ENCODE measurements around the gene ADAMTS10.

ADAMTS10 gene

DNA sequence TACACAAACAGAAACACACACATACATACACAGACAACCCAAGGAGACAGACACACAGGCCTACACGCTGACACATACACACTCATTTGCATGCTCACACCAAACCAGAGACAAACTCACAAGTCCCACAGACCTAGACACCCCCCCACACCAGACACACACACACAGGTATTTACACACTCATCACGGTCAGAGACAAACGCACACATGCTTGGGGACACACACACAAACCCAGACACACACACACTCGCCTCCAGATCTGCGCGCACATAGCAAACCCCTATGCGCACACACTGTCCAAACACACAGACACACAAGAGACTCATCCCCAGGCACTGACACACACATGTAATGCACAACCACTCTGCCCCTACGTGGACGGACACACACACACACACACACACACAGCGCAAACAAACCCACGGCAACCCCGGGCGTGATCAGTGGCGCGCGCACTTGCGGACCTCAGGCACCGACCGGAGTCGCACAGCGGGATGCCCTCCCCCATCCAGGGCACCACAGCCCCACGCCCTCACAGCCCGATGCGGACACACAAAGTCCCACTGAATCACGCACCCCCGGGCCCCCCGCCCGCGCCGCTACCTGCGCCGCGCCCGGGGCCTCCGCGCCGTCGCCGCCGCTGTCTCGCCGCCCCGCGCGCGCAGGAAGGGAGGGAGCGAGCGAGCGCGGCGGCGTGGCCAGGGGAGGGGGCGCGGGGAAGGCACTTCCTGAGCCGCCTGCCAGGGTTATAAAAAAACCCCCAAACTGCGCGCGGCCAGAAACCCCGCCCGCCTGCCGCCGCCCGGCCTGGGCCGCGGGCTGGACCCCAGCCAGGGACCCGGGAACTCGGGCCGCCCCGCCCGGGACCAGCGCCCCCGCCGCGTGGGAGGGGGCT is at the start of gene ADAMTS10:
TSS of gene ADAMTS10 (minus strand) at position 675 of the 895 bp plus-strand sequence. CDS start 5,005 bp downstream, outside the sequence.
- Histone ChIP-seq H3K27ac (ENCODE audit: low read length) (peak within 1 kb of the TSS; percentile 39), H3K4me1 (ENCODE audit: control insufficient read depth in 1 of 2, insufficient read depth in 2 of 2, low read length in 2 of 2) (peaks cover 0 to 20% of the 10 kb centered on the region in 2 donors), H3K27me3 (ENCODE audit: low read depth, low read length) (peaks cover 8% of the 10 kb centered on the region), H3K4me3 (ENCODE audit: low read depth in 1 of 2, low read length in 2 of 2) (peak within 1 kb of the TSS; percentile 80 to 88), H3K9me3 (ENCODE audit: control insufficient read depth in 1 of 2, low read length in 2 of 2) (peaks cover 0 to under 1% of the 10 kb centered on the region in 2 donors), H3K36me3 (ENCODE audit: control insufficient read depth in 1 of 2, insufficient read depth in 2 of 2, low read length in 2 of 2) (peaks cover 0 to 2% of the 10 kb centered on the region in 2 donors)

DNA sequence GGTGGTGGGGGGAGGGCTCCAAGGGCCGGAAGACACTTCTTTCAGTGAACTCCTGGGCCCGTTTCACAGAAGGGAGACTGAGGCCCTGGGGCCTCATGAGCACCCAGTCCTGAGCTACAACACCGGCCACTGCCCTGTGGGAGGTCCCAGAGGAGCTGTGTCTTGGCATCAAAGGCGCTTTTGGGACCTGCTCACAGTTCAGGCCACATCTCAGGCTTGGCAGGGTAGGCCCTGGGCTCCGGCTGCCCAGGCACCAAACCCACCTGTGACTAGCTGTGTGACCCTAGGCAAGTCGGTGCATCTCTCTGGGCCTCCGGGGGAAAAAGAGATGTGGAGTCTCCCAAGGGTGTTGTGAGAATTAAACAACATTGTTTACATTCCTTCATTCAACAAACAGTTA is 49.4 kb upstream of the ADAMTS10 start:
- peaks cover 0 to under 1% of the 10 kb centered on the region in 2 donors for H3K4me1 ChIP-seq (ENCODE audit: control insufficient read depth in 1 of 2, insufficient read depth in 2 of 2, low read length in 2 of 2)
- no peak overlapping the region for H3K27ac ChIP-seq (ENCODE audit: low read length)
- H3K27me3 ChIP-seq (ENCODE audit: low read depth, low read length) = peaks cover 3% of the 10 kb centered on the region
- no peak overlapping the region for H3K4me3 ChIP-seq (ENCODE audit: low read depth in 1 of 2, low read length in 2 of 2)
- no peaks in the 10 kb centered on the region for H3K36me3 ChIP-seq (ENCODE audit: control insufficient read depth in 1 of 2, insufficient read depth in 2 of 2, low read length in 2 of 2)
- H3K9me3 ChIP-seq (ENCODE audit: control insufficient read depth in 1 of 2, low read length in 2 of 2) = no peaks in the 10 kb centered on the region

DNA sequence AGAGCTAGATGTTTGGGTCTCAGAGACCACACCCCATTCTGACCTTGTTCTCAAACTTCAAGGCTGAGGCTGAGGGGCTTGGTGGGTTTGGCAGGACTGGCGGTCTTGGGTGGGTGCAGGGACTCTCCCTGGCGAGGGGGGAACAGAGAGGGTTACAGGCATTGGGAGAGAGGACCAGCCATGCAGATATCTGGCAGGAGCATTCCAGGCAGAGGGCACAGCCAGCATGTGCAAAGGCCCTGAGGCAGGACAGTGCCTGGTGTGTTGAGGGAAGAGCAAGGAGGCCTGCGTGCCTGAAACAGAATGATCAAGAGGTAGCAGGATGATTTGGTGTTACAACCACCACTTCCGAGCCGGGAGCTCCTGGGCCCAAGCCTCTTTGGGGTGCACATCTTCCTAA is 47.4 kb upstream of the ADAMTS10 start:
- no peaks in the 10 kb centered on the region for H3K9me3 ChIP-seq (ENCODE audit: control insufficient read depth in 1 of 2, low read length in 2 of 2)
- H3K27me3 ChIP-seq (ENCODE audit: low read depth, low read length) = peaks cover 7% of the 10 kb centered on the region
- H3K4me3 ChIP-seq (ENCODE audit: low read depth in 1 of 2, low read length in 2 of 2) = no peak overlapping the region
- no peaks in the 10 kb centered on the region for H3K36me3 ChIP-seq (ENCODE audit: control insufficient read depth in 1 of 2, insufficient read depth in 2 of 2, low read length in 2 of 2)
- peaks cover 0 to 4% of the 10 kb centered on the region in 2 donors for H3K4me1 ChIP-seq (ENCODE audit: control insufficient read depth in 1 of 2, insufficient read depth in 2 of 2, low read length in 2 of 2)
- no peak overlapping the region for H3K27ac ChIP-seq (ENCODE audit: low read length)

DNA sequence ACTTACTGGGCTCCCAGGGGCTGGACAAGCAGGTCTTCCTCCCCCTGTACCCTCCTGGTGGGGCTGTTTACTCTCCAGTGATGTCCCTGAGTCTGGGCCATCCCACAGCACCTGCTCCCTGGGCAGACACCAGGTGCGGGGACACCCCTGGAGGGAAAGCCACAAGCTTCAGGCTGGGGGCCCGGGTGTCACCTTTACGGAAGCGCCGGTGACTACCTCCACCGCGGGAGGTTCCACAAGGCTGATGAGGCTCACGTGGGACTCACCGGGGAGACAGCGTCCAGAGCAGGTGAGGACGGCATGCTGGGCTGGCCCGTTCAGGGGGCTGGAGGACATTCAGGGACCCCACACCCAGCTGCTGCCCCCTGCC is 44.8 kb upstream of the ADAMTS10 start:
- peaks cover 7% of the 10 kb centered on the region for H3K27me3 ChIP-seq (ENCODE audit: low read depth, low read length)
- H3K9me3 ChIP-seq (ENCODE audit: control insufficient read depth in 1 of 2, low read length in 2 of 2) = no peaks in the 10 kb centered on the region
- no peaks in the 10 kb centered on the region for H3K36me3 ChIP-seq (ENCODE audit: control insufficient read depth in 1 of 2, insufficient read depth in 2 of 2, low read length in 2 of 2)
- peaks cover 0 to 4% of the 10 kb centered on the region in 2 donors for H3K4me1 ChIP-seq (ENCODE audit: control insufficient read depth in 1 of 2, insufficient read depth in 2 of 2, low read length in 2 of 2)
- no peak overlapping the region for H3K4me3 ChIP-seq (ENCODE audit: low read depth in 1 of 2, low read length in 2 of 2)
- H3K27ac ChIP-seq (ENCODE audit: low read length) = no peak overlapping the region

DNA sequence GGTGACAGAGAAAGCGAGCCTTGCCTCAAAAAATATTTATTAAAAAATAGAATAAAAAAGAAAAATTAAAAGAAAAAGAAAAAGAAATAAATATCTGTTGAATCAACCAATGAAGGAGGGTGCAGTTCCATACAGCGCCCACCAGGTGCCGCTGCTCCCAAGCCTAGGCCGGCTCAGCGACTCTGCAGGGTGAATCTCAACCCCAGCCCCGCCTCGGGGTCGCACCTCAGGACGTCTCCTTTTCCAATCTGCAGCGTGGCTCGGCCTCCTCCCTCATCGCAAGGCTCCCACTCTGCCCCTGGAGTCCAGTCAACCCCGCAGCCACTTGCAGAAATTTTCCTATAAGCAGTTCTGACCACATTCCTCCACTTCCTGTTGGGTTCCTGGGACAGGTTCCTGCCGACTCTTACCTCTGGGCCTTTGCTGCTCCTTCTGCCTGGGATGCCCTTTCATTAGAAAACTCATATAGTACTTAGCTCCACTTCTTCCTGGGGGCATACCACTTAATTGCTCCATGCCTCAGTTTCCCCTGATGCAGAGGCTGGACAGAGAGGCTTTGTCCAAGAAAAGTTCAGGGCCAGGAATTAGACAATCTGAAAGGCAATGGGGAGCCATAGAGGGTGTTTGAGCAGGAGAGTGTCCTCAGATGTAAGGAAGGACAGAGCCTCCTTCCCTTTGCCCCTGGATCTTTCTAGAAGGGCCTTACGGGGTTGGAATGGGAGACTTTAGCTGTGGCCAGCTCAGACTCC is 44.2 kb upstream of the ADAMTS10 start:
- Histone ChIP-seq H3K4me3 (ENCODE audit: low read depth in 1 of 2, low read length in 2 of 2) (peak overlapping the region; percentile 35 to 44), H3K27ac (ENCODE audit: low read length) (no peak overlapping the region)

DNA sequence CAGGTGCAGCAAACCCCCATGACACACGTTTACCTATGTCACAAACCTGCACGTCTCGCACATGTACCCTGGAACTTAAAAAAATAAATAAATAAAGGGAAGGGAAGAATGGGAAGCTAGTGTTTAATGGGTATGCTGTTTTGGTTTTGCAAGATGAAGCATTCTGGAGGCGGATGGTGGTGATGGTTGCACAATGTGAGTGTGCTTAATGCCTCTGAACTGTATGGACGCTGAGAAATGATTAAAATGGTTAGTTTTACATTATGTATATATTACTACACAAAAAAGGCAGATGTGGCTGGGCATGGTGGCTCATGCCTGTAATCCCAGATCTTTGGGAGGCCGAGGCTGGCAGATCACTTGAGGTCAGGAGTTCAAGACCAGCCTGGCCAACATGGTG is 37.7 kb upstream of the ADAMTS10 start:
- no peak overlapping the region for H3K4me3 ChIP-seq (ENCODE audit: low read depth in 1 of 2, low read length in 2 of 2)
- no peaks in the 10 kb centered on the region for H3K9me3 ChIP-seq (ENCODE audit: control insufficient read depth in 1 of 2, low read length in 2 of 2)
- H3K4me1 ChIP-seq (ENCODE audit: control insufficient read depth in 1 of 2, insufficient read depth in 2 of 2, low read length in 2 of 2) = no peaks in the 10 kb centered on the region
- H3K36me3 ChIP-seq (ENCODE audit: control insufficient read depth in 1 of 2, insufficient read depth in 2 of 2, low read length in 2 of 2) = no peaks in the 10 kb centered on the region
- no peaks in the 10 kb centered on the region for H3K27me3 ChIP-seq (ENCODE audit: low read depth, low read length)
- H3K27ac ChIP-seq (ENCODE audit: low read length) = no peak overlapping the region

More for the DNA sequence above, 44.2 kb upstream of the ADAMTS10 start:
- Histone ChIP-seq H3K36me3 (ENCODE audit: control insufficient read depth in 1 of 2, insufficient read depth in 2 of 2, low read length in 2 of 2) (no peaks in the 10 kb centered on the region), H3K27me3 (ENCODE audit: low read depth, low read length) (peaks cover 7% of the 10 kb centered on the region), H3K9me3 (ENCODE audit: control insufficient read depth in 1 of 2, low read length in 2 of 2) (no peaks in the 10 kb centered on the region), H3K4me1 (ENCODE audit: control insufficient read depth in 1 of 2, insufficient read depth in 2 of 2, low read length in 2 of 2) (peaks cover 0 to 4% of the 10 kb centered on the region in 2 donors)

DNA sequence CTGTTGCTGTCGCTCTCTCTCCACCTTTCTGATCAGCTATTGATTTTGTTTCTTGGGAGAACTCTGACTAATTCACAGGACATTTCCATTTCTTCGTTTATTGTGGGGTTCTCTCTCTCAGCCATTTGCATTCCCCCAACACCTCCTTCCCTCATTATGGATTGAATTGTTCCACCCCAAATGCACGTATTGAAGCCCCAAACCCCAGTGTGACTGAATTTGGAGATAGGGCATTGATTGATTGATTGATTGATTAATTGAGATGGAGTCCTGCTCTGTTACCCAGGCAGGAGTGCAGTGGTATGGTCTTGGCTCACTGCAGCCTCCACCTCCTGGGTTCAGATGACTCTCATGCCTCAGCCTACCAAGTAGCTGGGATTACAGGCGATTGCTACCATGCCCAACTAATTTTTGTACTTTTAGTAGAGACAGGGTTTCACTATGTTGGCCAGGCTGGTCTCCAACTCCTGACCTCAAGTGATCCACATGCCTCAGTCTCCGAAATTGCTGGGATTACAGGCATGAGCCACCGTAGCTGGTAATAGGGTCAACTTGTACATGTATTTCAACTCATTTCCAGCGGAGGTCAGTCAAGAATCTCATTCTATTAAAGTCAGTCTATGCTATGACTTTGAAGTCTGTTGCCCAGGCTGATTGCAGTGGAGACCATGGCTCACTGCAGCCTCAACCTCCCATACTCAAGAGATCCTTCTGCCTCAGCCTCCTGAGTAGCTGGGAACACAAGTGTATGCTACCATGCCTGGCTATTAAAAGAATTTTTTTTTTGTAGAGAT is 33.5 kb upstream of the ADAMTS10 start:
- Histone ChIP-seq H3K27me3 (ENCODE audit: low read depth, low read length) (no peaks in the 10 kb centered on the region), H3K27ac (ENCODE audit: low read length) (no peak overlapping the region), H3K4me3 (ENCODE audit: low read depth in 1 of 2, low read length in 2 of 2) (no peak overlapping the region), H3K36me3 (ENCODE audit: control insufficient read depth in 1 of 2, insufficient read depth in 2 of 2, low read length in 2 of 2) (no peaks in the 10 kb centered on the region), H3K9me3 (ENCODE audit: control insufficient read depth in 1 of 2, low read length in 2 of 2) (peaks cover 10 to 12% of the 10 kb centered on the region in 2 donors), H3K4me1 (ENCODE audit: control insufficient read depth in 1 of 2, insufficient read depth in 2 of 2, low read length in 2 of 2) (peaks cover 4 to 6% of the 10 kb centered on the region in 2 donors)

DNA sequence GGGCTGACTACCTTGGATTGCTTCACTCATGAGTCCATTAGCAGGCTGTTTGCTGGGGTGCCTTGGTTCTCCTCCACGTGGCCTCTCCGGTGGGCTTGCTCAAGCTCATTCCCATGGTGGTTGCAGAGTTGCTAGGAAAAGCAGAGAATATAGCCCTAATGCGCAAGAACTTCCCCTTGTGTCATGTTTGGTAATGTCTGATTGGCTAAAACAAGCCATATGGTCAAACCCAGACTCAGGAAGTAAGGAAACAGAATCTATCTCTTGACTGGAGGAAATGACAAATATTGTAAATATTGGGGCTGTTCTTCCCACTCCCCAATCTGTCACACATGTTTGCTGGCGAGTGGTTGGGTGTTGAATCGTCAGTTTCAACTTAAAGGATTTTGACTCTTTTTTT is 32.0 kb upstream of the ADAMTS10 start:
- no peaks in the 10 kb centered on the region for H3K36me3 ChIP-seq (ENCODE audit: control insufficient read depth in 1 of 2, insufficient read depth in 2 of 2, low read length in 2 of 2)
- H3K9me3 ChIP-seq (ENCODE audit: control insufficient read depth in 1 of 2, low read length in 2 of 2) = peaks cover 10 to 12% of the 10 kb centered on the region in 2 donors
- peaks cover 4 to 13% of the 10 kb centered on the region in 2 donors for H3K4me1 ChIP-seq (ENCODE audit: control insufficient read depth in 1 of 2, insufficient read depth in 2 of 2, low read length in 2 of 2)
- no peak overlapping the region for H3K27ac ChIP-seq (ENCODE audit: low read length)
- H3K27me3 ChIP-seq (ENCODE audit: low read depth, low read length) = no peaks in the 10 kb centered on the region
- H3K4me3 ChIP-seq (ENCODE audit: low read depth in 1 of 2, low read length in 2 of 2) = no peak overlapping the region

DNA sequence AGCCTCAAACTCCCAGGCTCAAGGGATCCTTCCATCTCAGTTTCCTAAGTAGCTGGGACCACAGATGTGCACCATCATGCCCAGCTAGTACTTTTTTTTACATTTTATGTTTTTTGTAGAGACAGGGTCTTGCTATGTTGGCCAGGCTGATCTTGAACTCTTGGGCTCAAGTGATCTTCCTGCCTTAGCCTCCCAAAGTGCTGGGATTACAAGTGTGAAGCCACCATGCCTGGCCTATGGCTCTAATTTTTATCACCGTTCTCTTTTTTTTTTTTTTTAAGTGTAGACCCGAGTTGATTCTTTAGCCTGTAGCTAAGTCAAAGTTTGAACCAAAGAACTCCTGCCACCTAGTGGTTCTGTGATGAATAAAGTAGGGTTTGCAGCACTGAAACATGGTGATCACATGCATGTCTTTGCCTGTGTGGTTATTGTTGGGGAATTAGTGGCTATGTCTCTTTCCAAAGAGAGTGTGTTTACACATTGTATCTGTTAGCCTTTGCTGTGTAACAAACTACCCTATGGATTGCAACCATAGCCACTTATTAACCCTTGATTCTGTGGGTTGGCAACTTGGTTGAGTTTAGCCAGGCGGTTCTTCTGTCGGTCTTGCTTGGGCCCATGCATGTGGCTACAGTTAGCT is 31.5 kb upstream of the ADAMTS10 start:
- Histone ChIP-seq H3K9me3 (ENCODE audit: control insufficient read depth in 1 of 2, low read length in 2 of 2) (peaks cover 10 to 12% of the 10 kb centered on the region in 2 donors), H3K4me3 (ENCODE audit: low read depth in 1 of 2, low read length in 2 of 2) (no peak overlapping the region), H3K4me1 (ENCODE audit: control insufficient read depth in 1 of 2, insufficient read depth in 2 of 2, low read length in 2 of 2) (peaks cover 4 to 13% of the 10 kb centered on the region in 2 donors), H3K27me3 (ENCODE audit: low read depth, low read length) (no peaks in the 10 kb centered on the region), H3K36me3 (ENCODE audit: control insufficient read depth in 1 of 2, insufficient read depth in 2 of 2, low read length in 2 of 2) (no peaks in the 10 kb centered on the region), H3K27ac (ENCODE audit: low read length) (no peak overlapping the region)

DNA sequence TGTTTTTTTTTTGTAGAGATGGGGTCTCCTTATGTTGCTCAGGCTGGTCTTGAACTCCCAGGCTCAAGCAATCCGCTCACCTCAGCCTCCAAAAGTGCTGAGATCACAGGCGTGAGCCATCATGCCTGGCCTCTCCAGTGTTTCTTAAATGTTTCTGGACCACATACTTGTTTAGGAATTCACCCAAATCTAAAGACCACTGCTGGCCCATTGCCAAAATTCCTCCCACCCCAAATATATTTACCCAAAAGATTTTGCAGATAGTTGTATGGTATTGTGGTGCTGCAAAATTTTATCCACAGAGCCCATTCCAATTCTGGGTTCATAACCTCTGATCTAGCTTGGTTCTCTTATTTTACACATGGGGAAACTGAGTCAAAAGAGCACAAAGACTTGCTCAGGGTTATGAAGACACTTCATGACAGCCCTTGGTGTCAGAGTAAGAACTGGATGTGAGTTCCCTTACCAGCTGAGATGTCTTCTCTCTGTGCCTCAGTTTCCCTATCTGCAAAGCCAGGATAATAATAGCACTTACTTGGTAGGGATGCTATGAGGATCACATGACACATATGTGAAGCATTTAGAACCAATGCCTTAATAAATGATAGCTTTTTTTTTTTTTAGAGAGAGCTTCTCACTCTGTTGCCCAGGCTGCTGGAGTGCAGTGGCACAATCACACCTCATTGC is 30.8 kb upstream of the ADAMTS10 start:
- Histone ChIP-seq H3K4me1 (ENCODE audit: control insufficient read depth in 1 of 2, insufficient read depth in 2 of 2, low read length in 2 of 2) (peaks cover 4 to 13% of the 10 kb centered on the region in 2 donors), H3K9me3 (ENCODE audit: control insufficient read depth in 1 of 2, low read length in 2 of 2) (peaks cover 10 to 12% of the 10 kb centered on the region in 2 donors), H3K4me3 (ENCODE audit: low read depth in 1 of 2, low read length in 2 of 2) (no peak overlapping the region), H3K27me3 (ENCODE audit: low read depth, low read length) (no peaks in the 10 kb centered on the region), H3K36me3 (ENCODE audit: control insufficient read depth in 1 of 2, insufficient read depth in 2 of 2, low read length in 2 of 2) (no peaks in the 10 kb centered on the region), H3K27ac (ENCODE audit: low read length) (no peak overlapping the region)

Data from muscle layer of duodenum (tissue), 2 donors.